ENCODE measurements around the gene CLNK. TPM values are rescaled to one million over a fixed set of nuclear protein-coding genes. Genes with fewer than 3 reads are reported as not detected.

Gene CLNK
- total RNA-seq, 4 donors from 2014 or later: 0.19 TPM; not detected in 3

- no peak for DNase-seq
- Histone ChIP-seq H3K27ac (no peak overlapping the region), H3K9me3 (no peaks in the 10 kb centered on the region), H3K36me3 (no peaks in the 10 kb centered on the region), H3K4me3 (no peak overlapping the region), H3K27me3 (no peaks in the 10 kb centered on the region), H3K4me1 (peaks cover 0 to 15% (median 13%) of the 10 kb centered on the region in 3 donors)
- intact Hi-C loops (cut with DNase I): no loop called here
- WGBS, 2 donors: 72% methylated on average over 2 of the region's 2 CpGs
- TF ChIP-seq POLR2A (IDR thresholded peaks at IDR 0.05): no peak
- TF ChIP-seq, protein P1, sequence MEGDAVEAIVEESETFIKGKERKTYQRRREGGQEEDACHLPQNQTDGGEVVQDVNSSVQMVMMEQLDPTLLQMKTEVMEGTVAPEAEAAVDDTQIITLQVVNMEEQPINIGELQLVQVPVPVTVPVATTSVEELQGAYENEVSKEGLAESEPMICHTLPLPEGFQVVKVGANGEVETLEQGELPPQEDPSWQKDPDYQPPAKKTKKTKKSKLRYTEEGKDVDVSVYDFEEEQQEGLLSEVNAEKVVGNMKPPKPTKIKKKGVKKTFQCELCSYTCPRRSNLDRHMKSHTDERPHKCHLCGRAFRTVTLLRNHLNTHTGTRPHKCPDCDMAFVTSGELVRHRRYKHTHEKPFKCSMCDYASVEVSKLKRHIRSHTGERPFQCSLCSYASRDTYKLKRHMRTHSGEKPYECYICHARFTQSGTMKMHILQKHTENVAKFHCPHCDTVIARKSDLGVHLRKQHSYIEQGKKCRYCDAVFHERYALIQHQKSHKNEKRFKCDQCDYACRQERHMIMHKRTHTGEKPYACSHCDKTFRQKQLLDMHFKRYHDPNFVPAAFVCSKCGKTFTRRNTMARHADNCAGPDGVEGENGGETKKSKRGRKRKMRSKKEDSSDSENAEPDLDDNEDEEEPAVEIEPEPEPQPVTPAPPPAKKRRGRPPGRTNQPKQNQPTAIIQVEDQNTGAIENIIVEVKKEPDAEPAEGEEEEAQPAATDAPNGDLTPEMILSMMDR (IDR thresholded peaks at IDR 0.05): no peak
Measured at GRCh38 chr4:10532155-10532554, 152.4 kb downstream of the CLNK start.

GRCh38 chr4:10530137-10530786 is 154.3 kb downstream of the CLNK start:
- 36 to 41% methylated on average over 7 to 10 of the region's 11 CpGs for WGBS, 2 donors
- intact Hi-C loops (cut with DNase I): no loop called here

GRCh38 chr4:10529291-10530136 is 155.1 kb downstream of the CLNK start:
- H3K9me3 ChIP-seq: no peaks in the 10 kb centered on the region
- intact Hi-C loops (cut with DNase I): no loop called here
- WGBS, 2 donors: 49 to 58% methylated on average over 2 of the region's 2 CpGs
- no peak overlapping the region for H3K4me3 ChIP-seq
- peak overlapping the region in 1 of 4 donors; percentile 3 for H3K27ac ChIP-seq
- H3K27me3 ChIP-seq: no peaks in the 10 kb centered on the region
- no peak for DNase-seq
- no peaks in the 10 kb centered on the region for H3K36me3 ChIP-seq
- TF ChIP-seq POLR2A (IDR thresholded peaks at IDR 0.05): no peak
- TF ChIP-seq, protein P1 (IDR thresholded peaks at IDR 0.05): no peak
- H3K4me1 ChIP-seq: peaks cover 0 to 15% (median 13%) of the 10 kb centered on the region in 3 donors

More at GRCh38 chr4:10530137-10530786, 154.3 kb downstream of the CLNK start:
- TF ChIP-seq POLR2A (IDR thresholded peaks at IDR 0.05): no peak
- TF ChIP-seq, protein P1 (IDR thresholded peaks at IDR 0.05): no peak
- Histone ChIP-seq H3K4me1 (peaks cover 0 to 15% (median 13%) of the 10 kb centered on the region in 3 donors), H3K4me3 (no peak overlapping the region), H3K27ac (peak overlapping the region in 1 of 4 donors; percentile 3), H3K36me3 (no peaks in the 10 kb centered on the region), H3K9me3 (no peaks in the 10 kb centered on the region), H3K27me3 (no peaks in the 10 kb centered on the region)
- DNase-seq: no peak

- no peaks in the 10 kb centered on the region for H3K27me3 ChIP-seq
- H3K4me1 ChIP-seq: peaks cover 0 to 15% (median 13%) of the 10 kb centered on the region in 3 donors
- H3K36me3 ChIP-seq: no peaks in the 10 kb centered on the region
- TF ChIP-seq, protein P1 (IDR thresholded peaks at IDR 0.05): no peak
- TF ChIP-seq POLR2A (IDR thresholded peaks at IDR 0.05): no peak
- H3K27ac ChIP-seq: no peak overlapping the region
- H3K4me3 ChIP-seq: no peak overlapping the region
- WGBS, 2 donors: 67 to 68% methylated on average over 3 of the region's 3 CpGs
- intact Hi-C loops (cut with DNase I): no loop called here
- no peaks in the 10 kb centered on the region for H3K9me3 ChIP-seq
- no peak for DNase-seq
Measured at GRCh38 chr4:10527438-10527837, 157.1 kb downstream of the CLNK start.

Data from esophagus squamous epithelium (tissue), 5 donors.